Neural cell (in vitro differentiated cells): ENCODE results near the gene PRM2. TPM values are rescaled to one million over a fixed set of nuclear protein-coding genes. Genes with fewer than 3 reads are reported as not detected.

ENCODE experiments used
- H2AFZ ChIP-seq: fragments of 200-600, 300-800 bp; sonication (generic), shearing (Covaris generic); 2 replicates; pipeline ENCODE4 v1.6.0; 2014; ENCODE audit warnings: low read depth, mild to moderate bottlenecking, antibody characterized with exemption, low read length, moderate library complexity
- H3F3A ChIP-seq: fragments of 200-600 bp; shearing (Covaris generic); 2 replicates; pipeline ENCODE4 v1.6.1; 2016; ENCODE audit warnings: mild to moderate bottlenecking, moderate library complexity, mixed read lengths, antibody characterized with exemption, low read length; ENCODE audit not compliant: insufficient read depth, poor library complexity, severe bottlenecking
- H3K27ac ChIP-seq: fragments of 200-600, 300-800 bp; sonication (generic), shearing (Covaris generic); 2 replicates; pipeline ENCODE4 v1.5.1; 2014; ENCODE audit warnings: mild to moderate bottlenecking, low read length, moderate library complexity
- H3K27me3 ChIP-seq: fragments of 300-800, 200-600 bp; sonication (generic), shearing (Covaris generic); 2 replicates; pipeline ENCODE4 v1.6.0; 2014; ENCODE audit warnings: mild to moderate bottlenecking, low read depth, low read length, moderate library complexity; ENCODE audit not compliant: insufficient read depth
- H3K36me3 ChIP-seq: fragments of 300-800, 200-600 bp; sonication (generic), shearing (Covaris generic); 2 replicates; pipeline ENCODE4 v1.5.1; 2014; ENCODE audit warnings: mild to moderate bottlenecking, antibody characterized with exemption, low read length, moderate library complexity; ENCODE audit not compliant: insufficient read depth
- H3K4me2 ChIP-seq: fragments of 300-800, 200-600 bp; sonication (generic), shearing (Covaris generic); 2 replicates; pipeline ENCODE4 v1.6.0; 2014; ENCODE audit warnings: mild to moderate bottlenecking, low read length
- H3K4me3 ChIP-seq: fragments of 300-800, 200-600 bp; sonication (generic), shearing (Covaris generic); 2 replicates; pipeline ENCODE4 v1.5.1; 2014; ENCODE audit warnings: mild to moderate bottlenecking, low read length, moderate library complexity
- H3K79me2 ChIP-seq: fragments of 200-600 bp; shearing (Covaris generic); replicated peaks from 2 replicates; pipeline ENCODE4 v1.6.0; 2014; ENCODE audit warnings: mild to moderate bottlenecking, low read length, moderate library complexity; ENCODE audit not compliant: insufficient read depth
- H3K9ac ChIP-seq: fragments of 300-800, 200-600 bp; sonication (generic), shearing (Covaris generic); 2 replicates; pipeline ENCODE4 v1.6.1; 2016; ENCODE audit warnings: mild to moderate bottlenecking, low read length, mixed read lengths
- H3K9me2 ChIP-seq: fragments of 200-600 bp; shearing (Covaris generic); 2 replicates; pipeline ENCODE4 v1.6.1; 2016; ENCODE audit warnings: mild to moderate bottlenecking, low read length, mixed read lengths; ENCODE audit not compliant: insufficient read depth
- H3K9me3 ChIP-seq: fragments of 200-600, 300-800 bp; sonication (generic), shearing (Covaris generic); 2 replicates; pipeline ENCODE4 v1.6.1; 2016; ENCODE audit warnings: mild to moderate bottlenecking, mixed run types, low read length, moderate library complexity, mixed read lengths
- H4K20me1 ChIP-seq: fragments of 200-600 bp; shearing (Covaris generic); 2 replicates; pipeline ENCODE4 v1.6.1; 2016; ENCODE audit warnings: mild to moderate bottlenecking, mixed run types; ENCODE audit not compliant: insufficient read depth
- CTCF ChIP-seq: fragments of 450-650 bp; IDR thresholded peaks from 2 replicates; pipeline ENCODE4 v1.5.1; 2014; ENCODE audit warnings: antibody characterized with exemption, mild to moderate bottlenecking, moderate library complexity; ENCODE audit not compliant: poor library complexity, severe bottlenecking
- EP300 ChIP-seq: fragments of 450-650 bp; conservative IDR thresholded peaks from 2 replicates; pipeline ENCODE4 v1.6.1; 2014; ENCODE audit warnings: antibody characterized with exemption, mild to moderate bottlenecking, moderate library complexity; ENCODE audit not compliant: poor library complexity, severe bottlenecking
- EZH2 ChIP-seq: fragments of 200-600, 300-800 bp; shearing (Covaris generic), sonication (generic); IDR thresholded peaks from 2 replicates; pipeline ENCODE4 v1.6.1; 2014; ENCODE audit warnings: antibody characterized with exemption, low read length, borderline replicate concordance, mild to moderate bottlenecking; ENCODE audit not compliant: insufficient read depth, poor library complexity, severe bottlenecking
- MXI1 ChIP-seq: fragments of 450-650 bp; conservative IDR thresholded peaks from 2 replicates; pipeline ENCODE4 v1.6.1; 2014; ENCODE audit warnings: antibody characterized with exemption, mild to moderate bottlenecking; ENCODE audit not compliant: poor library complexity, severe bottlenecking
- POLR2AphosphoS5 ChIP-seq: IDR thresholded peaks from 2 replicates; pipeline ENCODE4 v1.6.1; 2012
- RAD21 ChIP-seq: fragments of 450-650 bp; conservative IDR thresholded peaks from 2 replicates; pipeline ENCODE4 v1.6.1; 2014; ENCODE audit warnings: antibody characterized with exemption, mild to moderate bottlenecking, moderate library complexity
- REST ChIP-seq: IDR thresholded peaks from 2 replicates; pipeline ENCODE4 v1.6.1; 2012; ENCODE audit warnings: borderline replicate concordance
- SMC3 ChIP-seq: fragments of 450-650 bp; conservative IDR thresholded peaks from 2 replicates; pipeline ENCODE4 v1.6.1; 2014; ENCODE audit warnings: antibody characterized with exemption, mild to moderate bottlenecking, moderate library complexity; ENCODE audit not compliant: poor library complexity
- TAF1 ChIP-seq: IDR thresholded peaks from 2 replicates; pipeline ENCODE4 v1.6.1; 2012; ENCODE audit warnings: low read depth
- polyA plus RNA-seq: library from polyadenylated mRNA; depleted of rRNA; stranded (reverse); fragments of >200 nt; gene quantifications from 2 replicates; pipeline ENCODE4 v1.2.3, GENCODE V29; 2014

PRM2 gene
- polyA plus RNA-seq, 1 donor from 2014 or later = not detected

GRCh38 chr16:11232852-11233726 is 43.2 kb downstream of the PRM2 start:
- Histone ChIP-seq H3F3A (no peaks in the 10 kb centered on the region), H3K4me2 (no peak overlapping the region), H4K20me1 (no peaks in the 10 kb centered on the region), H3K9me3 (no peaks in the 10 kb centered on the region), H3K27ac (no peak overlapping the region), H2AFZ (no peak overlapping the region), H3K79me2 (no peaks in the 10 kb centered on the region), H3K36me3 (no peaks in the 10 kb centered on the region), H3K4me3 (no peak overlapping the region), H3K27me3 (no peaks in the 10 kb centered on the region), H3K9me2 (no peaks in the 10 kb centered on the region), H3K9ac (no peak overlapping the region)
- TF ChIP-seq POLR2AphosphoS5 = no peak
- TF ChIP-seq CTCF = no peak
- TF ChIP-seq RAD21 = no peak
- no peak for TF ChIP-seq EP300

- Histone ChIP-seq H2AFZ (no peak overlapping the region), H3F3A (no peaks in the 10 kb centered on the region), H3K36me3 (no peaks in the 10 kb centered on the region), H3K9ac (no peak overlapping the region), H3K4me3 (no peak overlapping the region), H3K9me3 (no peaks in the 10 kb centered on the region), H3K9me2 (no peaks in the 10 kb centered on the region), H3K79me2 (no peaks in the 10 kb centered on the region), H3K4me2 (no peak overlapping the region), H3K27ac (no peak overlapping the region), H3K27me3 (no peaks in the 10 kb centered on the region), H4K20me1 (no peaks in the 10 kb centered on the region)
- TF ChIP-seq RAD21 = no peak
- TF ChIP-seq EP300 = no peak
- TF ChIP-seq SMC3 = no peak
- TF ChIP-seq EZH2 = no peak
- no peak for TF ChIP-seq TAF1
- no peak for TF ChIP-seq CTCF
- TF ChIP-seq MXI1 = no peak
- TF ChIP-seq REST = no peak
These were observed 43.9 kb downstream of the PRM2 start for GRCh38 chr16:11232302-11232851.
